ENCODE data around the gene GAS2.

GAS2 gene

DNA sequence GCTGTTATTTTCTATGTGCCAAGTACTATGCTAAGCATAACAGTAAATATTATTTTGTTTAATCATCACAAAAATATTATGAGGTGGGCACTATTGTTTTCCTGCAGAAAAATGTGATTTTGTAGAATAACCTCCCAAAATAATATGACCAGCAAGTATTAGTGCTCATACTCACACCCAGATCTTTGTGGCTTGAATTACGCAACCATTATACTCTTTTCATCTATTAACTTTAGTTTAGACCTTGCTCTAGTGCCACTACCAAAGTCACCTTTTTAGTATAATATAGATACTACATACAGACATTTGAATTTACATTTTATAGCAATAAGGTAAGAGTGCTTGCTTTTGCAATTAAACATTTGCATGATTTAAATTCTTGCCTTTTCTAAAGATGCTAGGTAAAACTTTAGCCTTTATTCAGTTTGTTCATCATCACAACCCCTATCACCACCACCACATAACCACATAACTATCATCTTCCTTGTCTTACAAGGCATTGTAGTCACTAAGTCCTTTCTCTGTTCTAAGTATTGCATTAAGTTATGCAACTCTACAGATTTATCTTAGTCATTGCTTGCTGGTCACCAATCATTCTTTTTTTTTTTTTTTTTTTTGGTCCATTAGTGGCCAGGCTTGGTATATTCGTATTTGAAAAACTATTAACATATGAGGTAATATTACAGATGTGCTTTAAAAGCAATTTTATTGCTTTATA, 68.4 kb downstream of the GAS2 start:
- TF ChIP-seq, protein P1, sequence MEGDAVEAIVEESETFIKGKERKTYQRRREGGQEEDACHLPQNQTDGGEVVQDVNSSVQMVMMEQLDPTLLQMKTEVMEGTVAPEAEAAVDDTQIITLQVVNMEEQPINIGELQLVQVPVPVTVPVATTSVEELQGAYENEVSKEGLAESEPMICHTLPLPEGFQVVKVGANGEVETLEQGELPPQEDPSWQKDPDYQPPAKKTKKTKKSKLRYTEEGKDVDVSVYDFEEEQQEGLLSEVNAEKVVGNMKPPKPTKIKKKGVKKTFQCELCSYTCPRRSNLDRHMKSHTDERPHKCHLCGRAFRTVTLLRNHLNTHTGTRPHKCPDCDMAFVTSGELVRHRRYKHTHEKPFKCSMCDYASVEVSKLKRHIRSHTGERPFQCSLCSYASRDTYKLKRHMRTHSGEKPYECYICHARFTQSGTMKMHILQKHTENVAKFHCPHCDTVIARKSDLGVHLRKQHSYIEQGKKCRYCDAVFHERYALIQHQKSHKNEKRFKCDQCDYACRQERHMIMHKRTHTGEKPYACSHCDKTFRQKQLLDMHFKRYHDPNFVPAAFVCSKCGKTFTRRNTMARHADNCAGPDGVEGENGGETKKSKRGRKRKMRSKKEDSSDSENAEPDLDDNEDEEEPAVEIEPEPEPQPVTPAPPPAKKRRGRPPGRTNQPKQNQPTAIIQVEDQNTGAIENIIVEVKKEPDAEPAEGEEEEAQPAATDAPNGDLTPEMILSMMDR (IDR thresholded peaks at IDR 0.05; ENCODE audit: unreplicated experiment in 3 of 3): no peak
- no peaks in the 10 kb centered on the region for H3K27me3 Mint-ChIP-seq (ENCODE audit: low read depth)
- no peak overlapping the region for H3K27ac Mint-ChIP-seq
- H3K36me3 Mint-ChIP-seq (ENCODE audit: low read depth): peaks cover 6% of the 10 kb centered on the region
- no peaks in the 10 kb centered on the region for H3K9me3 Mint-ChIP-seq
- peaks cover 6% of the 10 kb centered on the region for H3K4me1 Mint-ChIP-seq
- no peak overlapping the region for H3K4me3 Mint-ChIP-seq

DNA sequence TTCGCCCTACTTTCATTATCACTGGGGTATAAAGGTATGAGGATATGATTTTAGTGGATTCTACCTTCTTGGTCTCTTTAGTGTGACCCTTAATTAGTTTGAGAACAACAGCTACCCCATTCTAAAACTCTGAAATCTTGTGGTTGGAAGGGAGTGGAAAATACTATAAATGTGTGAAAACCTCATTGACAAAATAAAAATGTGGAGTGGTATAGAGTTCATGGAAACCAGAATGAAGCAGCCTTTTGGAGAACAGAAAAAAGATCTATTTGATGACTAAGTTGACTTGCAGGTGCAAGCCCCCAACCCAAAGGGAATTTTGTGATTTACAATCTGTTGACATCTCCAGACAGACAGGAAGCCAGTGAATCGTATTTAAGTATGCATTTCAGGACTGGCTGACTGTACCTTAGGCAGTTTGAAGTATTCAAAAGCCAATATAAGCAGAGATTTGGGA, 75.8 kb downstream of the GAS2 start:
- Mint-ChIP-seq H3K36me3 (ENCODE audit: low read depth) (peaks cover 20% of the 10 kb centered on the region), H3K4me1 (peaks cover 12% of the 10 kb centered on the region), H3K4me3 (no peak overlapping the region), H3K27ac (peak overlapping the region; percentile 72 to 93 (median 73)), H3K9me3 (peaks cover 4% of the 10 kb centered on the region), H3K27me3 (ENCODE audit: low read depth) (no peaks in the 10 kb centered on the region)
- TF ChIP-seq, protein P1 (IDR thresholded peaks at IDR 0.05; ENCODE audit: unreplicated experiment in 3 of 3): no peak

DNA sequence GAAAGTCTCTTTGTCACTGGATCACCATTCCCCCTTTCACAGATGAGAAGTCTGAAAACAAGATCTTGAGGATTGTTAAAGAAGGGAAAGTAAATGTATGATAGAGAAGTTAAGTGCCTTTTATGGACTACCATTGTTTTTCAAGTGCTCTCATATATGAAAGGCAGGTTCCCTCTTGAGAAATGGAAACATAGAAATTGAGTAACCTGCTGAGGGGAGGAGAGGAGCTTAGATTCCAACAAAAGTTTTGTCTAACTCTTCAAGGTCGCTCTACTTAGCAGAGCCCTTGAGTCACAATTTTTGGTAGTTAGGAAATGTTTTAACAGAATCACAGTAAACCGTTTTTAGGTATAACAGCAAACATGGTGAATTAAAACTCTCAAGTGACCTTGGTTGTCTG, 83.1 kb downstream of the GAS2 start:
- H3K27me3 Mint-ChIP-seq (ENCODE audit: low read depth): no peaks in the 10 kb centered on the region
- H3K36me3 Mint-ChIP-seq (ENCODE audit: low read depth): peaks cover 17% of the 10 kb centered on the region
- peaks cover 3% of the 10 kb centered on the region for H3K9me3 Mint-ChIP-seq
- H3K4me1 Mint-ChIP-seq: peaks cover 12% of the 10 kb centered on the region
- H3K4me3 Mint-ChIP-seq: no peak overlapping the region
- no peak overlapping the region for H3K27ac Mint-ChIP-seq
- TF ChIP-seq, protein P1 (IDR thresholded peaks at IDR 0.05; ENCODE audit: unreplicated experiment in 3 of 3): no peak

DNA sequence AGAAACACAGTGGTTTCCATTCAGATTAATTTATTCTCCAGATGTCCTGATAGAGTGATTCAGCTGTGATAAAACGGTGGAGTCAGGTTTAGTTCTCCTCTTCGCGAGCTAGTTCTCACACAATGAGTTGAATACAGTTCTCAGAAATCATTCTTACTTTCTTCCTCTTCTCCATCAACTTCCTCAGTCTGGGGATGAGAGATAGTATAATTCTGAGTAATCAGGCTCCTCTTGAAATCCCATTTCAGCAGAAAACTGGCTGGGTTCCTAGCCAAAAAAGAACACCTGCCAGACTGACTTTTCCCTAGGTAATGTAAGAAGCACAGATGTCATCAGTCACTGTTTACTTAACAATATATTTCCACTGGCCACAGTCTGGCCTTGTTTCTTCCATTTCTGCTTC, 86.5 kb downstream of the GAS2 start:
- Mint-ChIP-seq H3K4me1 (peaks cover 12% of the 10 kb centered on the region), H3K4me3 (no peak overlapping the region), H3K36me3 (ENCODE audit: low read depth) (peaks cover 20% of the 10 kb centered on the region), H3K9me3 (no peaks in the 10 kb centered on the region), H3K27me3 (ENCODE audit: low read depth) (no peaks in the 10 kb centered on the region), H3K27ac (peak overlapping the region; percentile 48 to 72 (median 61))
- TF ChIP-seq, protein P1 (IDR thresholded peaks at IDR 0.05; ENCODE audit: unreplicated experiment in 3 of 3): no peak

DNA sequence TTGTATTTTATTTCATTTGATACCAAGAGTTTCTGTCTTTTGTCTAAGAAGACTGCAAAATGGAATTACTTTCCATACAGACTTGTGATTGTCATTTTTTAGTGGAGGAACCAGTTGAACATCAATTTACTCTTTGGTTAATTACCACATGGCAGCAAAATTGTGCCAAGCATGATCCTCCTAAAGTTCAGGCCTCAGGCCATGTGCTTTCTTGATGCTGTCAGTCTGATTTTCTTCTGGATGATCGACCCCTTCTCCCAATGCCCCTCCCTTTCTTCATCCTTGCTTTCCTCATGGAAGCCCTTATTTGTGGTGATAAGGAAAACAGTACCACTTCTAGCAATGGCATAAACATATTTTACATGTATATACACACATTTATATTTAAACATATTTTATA, 87.0 kb downstream of the GAS2 start:
- H3K27me3 Mint-ChIP-seq (ENCODE audit: low read depth): no peaks in the 10 kb centered on the region
- H3K27ac Mint-ChIP-seq: peak overlapping the region; percentile 48 to 72 (median 61)
- peaks cover 12% of the 10 kb centered on the region for H3K4me1 Mint-ChIP-seq
- peaks cover 21% of the 10 kb centered on the region for H3K36me3 Mint-ChIP-seq (ENCODE audit: low read depth)
- TF ChIP-seq, protein P1 (IDR thresholded peaks at IDR 0.05; ENCODE audit: unreplicated experiment in 3 of 3): no peak
- H3K9me3 Mint-ChIP-seq: no peaks in the 10 kb centered on the region
- no peak overlapping the region for H3K4me3 Mint-ChIP-seq

DNA sequence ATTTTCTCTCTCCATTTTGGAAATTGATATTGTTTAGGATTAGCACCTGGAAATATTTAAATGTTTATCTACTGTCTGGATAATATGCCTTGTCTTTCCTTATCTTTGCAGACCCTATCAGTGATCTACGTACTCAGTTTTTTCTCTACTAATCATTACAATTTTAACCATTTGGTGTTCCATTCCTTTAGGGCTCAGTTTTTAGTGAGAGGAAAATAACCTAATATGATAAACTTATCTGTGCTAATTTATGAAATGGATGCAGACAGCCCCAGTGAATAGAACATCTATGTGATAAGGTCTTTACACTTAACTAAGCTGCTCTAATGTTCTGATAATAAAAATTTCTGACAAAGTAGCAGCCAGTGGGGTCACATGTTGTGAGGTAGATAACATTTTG, 94.7 kb downstream of the GAS2 start:
- H3K27ac Mint-ChIP-seq: no peak overlapping the region
- H3K27me3 Mint-ChIP-seq (ENCODE audit: low read depth): no peaks in the 10 kb centered on the region
- H3K4me1 Mint-ChIP-seq: peaks cover 7% of the 10 kb centered on the region
- H3K4me3 Mint-ChIP-seq: no peak overlapping the region
- H3K36me3 Mint-ChIP-seq (ENCODE audit: low read depth): peaks cover 6% of the 10 kb centered on the region
- no peaks in the 10 kb centered on the region for H3K9me3 Mint-ChIP-seq
- TF ChIP-seq, protein P1 (IDR thresholded peaks at IDR 0.05; ENCODE audit: unreplicated experiment in 3 of 3): no peak
